Neuronal stem cell (in vitro differentiated cells): ENCODE data around the gene COG5.

Source experiments
- DNase-seq: peaks from one replicate; pipeline ENCODE4 v3.0.0-alpha.2; 2013; ENCODE audit warnings: low spot score
- H2AFZ ChIP-seq: one replicate; pipeline ENCODE4 v1.6.1; 2013; ENCODE audit warnings: mild to moderate bottlenecking, low read length, inconsistent platforms
- H2AK5ac ChIP-seq: 2 replicates; pipeline ENCODE4 v1.6.1; 2013; ENCODE audit warnings: low read depth, mild to moderate bottlenecking, inconsistent platforms, low read length, moderate library complexity, mixed read lengths
- H2BK120ac ChIP-seq: 2 replicates; pipeline ENCODE4 v1.6.1; 2013; ENCODE audit warnings: low read depth, mild to moderate bottlenecking, inconsistent platforms, low read length, moderate library complexity, mixed read lengths
- H2BK12ac ChIP-seq: one replicate; pipeline ENCODE4 v1.6.1; 2013; ENCODE audit warnings: low read length, inconsistent platforms
- H2BK15ac ChIP-seq: 2 replicates; pipeline ENCODE4 v1.6.1; 2013; ENCODE audit warnings: mild to moderate bottlenecking, low read length, inconsistent platforms, mixed read lengths
- H2BK5ac ChIP-seq: one replicate; pipeline ENCODE4 v1.6.1; 2013; ENCODE audit warnings: inconsistent platforms, mild to moderate bottlenecking, low read length, moderate library complexity
- H3K14ac ChIP-seq: one replicate; pipeline ENCODE4 v1.6.1; 2013; ENCODE audit warnings: low read length, inconsistent platforms
- H3K18ac ChIP-seq: 2 replicates; pipeline ENCODE4 v1.6.1; 2013; ENCODE audit warnings: low read length, inconsistent platforms
- H3K23ac ChIP-seq: 2 replicates; pipeline ENCODE4 v1.6.1; 2013; ENCODE audit warnings: low read depth, mild to moderate bottlenecking, mixed read lengths, low read length, inconsistent platforms; ENCODE audit not compliant: poor library complexity
- H3K27ac ChIP-seq: replicated peaks from 3 replicates; pipeline ENCODE4 v1.5.1; 2013; ENCODE audit warnings: low read length, inconsistent platforms
- H3K27me3 ChIP-seq, 3 experiments: 2 replicates each; pipeline ENCODE4 v1.6.1; 2013; ENCODE audit warnings: low read length in 3 of 3, mild to moderate bottlenecking in 2 of 3, inconsistent platforms in 1 of 3, low read depth in 1 of 3, mixed read lengths in 1 of 3, moderate library complexity in 1 of 3; ENCODE audit not compliant: control insufficient read depth in 3 of 3, insufficient read depth in 3 of 3
- H3K36me3 ChIP-seq, 2 donors: replicated peaks in 1 of 2; 2 replicates each; pipeline ENCODE4 v1.6.1; 2013; ENCODE audit warnings: low read length in 2 of 2; ENCODE audit not compliant: control insufficient read depth in 2 of 2, insufficient read depth in 2 of 2
- H3K4ac ChIP-seq: 2 replicates; pipeline ENCODE4 v1.6.1; 2013; ENCODE audit warnings: inconsistent platforms, mild to moderate bottlenecking, low read length, moderate library complexity
- H3K4me1 ChIP-seq, 2 donors: 1 replicate in 1 of 2; 2 replicates in 1 of 2; pipeline ENCODE4 v1.6.1; 2013; ENCODE audit warnings: low read length in 2 of 2, low read depth in 1 of 2; ENCODE audit not compliant: control insufficient read depth in 2 of 2, insufficient read depth in 1 of 2
- H3K4me2 ChIP-seq: one replicate; pipeline ENCODE4 v1.6.1; 2013; ENCODE audit warnings: mild to moderate bottlenecking, low read length, inconsistent platforms; ENCODE audit not compliant: insufficient read depth, poor library complexity, severe bottlenecking
- H3K4me3 ChIP-seq, 2 donors: 2 replicates each; pipeline ENCODE4 v1.5.1; 2013; ENCODE audit warnings: low read length in 2 of 2, mild to moderate bottlenecking in 2 of 2, inconsistent platforms in 1 of 2, moderate library complexity in 1 of 2
- H3K79me1 ChIP-seq: one replicate; pipeline ENCODE4 v1.6.1; 2013; ENCODE audit warnings: low read depth, mild to moderate bottlenecking, inconsistent platforms, low read length, moderate library complexity
- H3K9ac ChIP-seq: one replicate; pipeline ENCODE4 v1.6.1; 2013; ENCODE audit warnings: mild to moderate bottlenecking, low read depth, low read length, inconsistent platforms; ENCODE audit not compliant: poor library complexity
- H3K9me3 ChIP-seq, 2 donors: replicated peaks in 1 of 2; 2 replicates each; pipeline versions ENCODE3 to v1.6.1; 2013; ENCODE audit warnings: low read length in 2 of 2, mild to moderate bottlenecking in 2 of 2, inconsistent platforms in 1 of 2, low read depth in 1 of 2, mixed read lengths in 1 of 2, moderate library complexity in 1 of 2; ENCODE audit not compliant: control insufficient read depth in 2 of 2, insufficient read depth in 1 of 2
- H4K8ac ChIP-seq: one replicate; pipeline ENCODE4 v1.6.1; 2013; ENCODE audit warnings: low read depth, mild to moderate bottlenecking, inconsistent platforms, low read length, moderate library complexity
- H4K91ac ChIP-seq: one replicate; pipeline ENCODE4 v1.6.1; 2013; ENCODE audit warnings: low read length, low read depth, mild to moderate bottlenecking, inconsistent platforms; ENCODE audit not compliant: poor library complexity
- WGBS, 2 donors: extraction: QIAGEN DNeasy Blood & Tissue Kit; methylation state at CpG; one replicate each; pipeline ENCODE4 v1.1.7; 2013; ENCODE audit warnings: missing lambda C conversion rate in 2 of 2, mixed read lengths in 1 of 2; ENCODE audit not compliant: insufficient read length in 2 of 2, insufficient replicate concordance in 1 of 2; ENCODE audit errors: extremely low coverage in 2 of 2; 5-methylcytosine and 5-hydroxymethylcytosine counted together

COG5 gene

DNA sequence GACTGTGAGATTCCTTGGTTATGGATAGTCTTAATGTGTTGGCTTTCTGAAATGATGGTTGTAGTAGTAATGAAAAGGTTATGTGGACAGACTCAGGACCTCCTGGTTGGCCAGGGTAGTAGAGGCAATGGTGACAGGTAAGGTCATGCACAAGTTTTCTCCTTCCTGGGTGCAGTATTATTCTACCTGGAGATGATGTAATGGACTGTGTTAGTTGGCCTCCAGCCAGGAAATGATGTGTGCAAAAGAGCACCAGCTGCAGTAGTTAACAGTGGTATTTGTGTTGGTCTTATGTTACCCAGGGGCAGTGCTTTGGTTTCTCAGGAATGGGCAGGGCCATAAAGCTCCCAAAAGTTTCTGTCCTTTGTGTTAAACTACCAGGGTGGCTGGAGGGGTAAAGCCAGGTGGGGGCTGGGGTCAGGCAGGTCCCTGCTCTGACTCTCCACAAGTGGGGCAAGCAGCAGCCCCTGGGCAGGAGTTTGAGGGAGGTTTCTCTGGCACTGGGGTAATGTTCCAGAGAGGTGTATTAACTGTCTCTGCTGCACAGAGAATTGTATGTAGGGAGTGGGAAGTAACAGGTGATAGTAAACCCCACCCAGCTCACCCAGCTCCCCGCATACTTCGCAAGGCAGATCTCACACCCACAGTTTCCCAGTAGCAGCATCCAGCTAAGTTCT lies 57.6 kb downstream of the COG5 start:
- Histone ChIP-seq H3K36me3 (peaks cover 0 to 3% of the 10 kb centered on the region in 2 donors), H2BK12ac (no peak overlapping the region), H2BK15ac (no peak overlapping the region), H3K4me3 (no peak overlapping the region), H2BK120ac (no peak overlapping the region), H4K8ac (no peak overlapping the region), H3K4ac (no peak overlapping the region), H2AK5ac (no peak overlapping the region), H3K9ac (no peak overlapping the region), H3K27me3 (no peaks in the 10 kb centered on the region), H3K79me1 (peaks cover 2% of the 10 kb centered on the region), H3K27ac (no peak overlapping the region), H3K4me2 (no peak overlapping the region), H2BK5ac (no peak overlapping the region), H2AFZ (no peak overlapping the region), H3K4me1 (no peaks in the 10 kb centered on the region), H3K14ac (no peak overlapping the region), H3K18ac (no peak overlapping the region), H3K9me3 (peaks cover 0 to 14% of the 10 kb centered on the region in 2 donors), H4K91ac (no peak overlapping the region), H3K23ac (no peak overlapping the region)
- WGBS, 2 donors, result no CpG with 5 or more reads among the region's 2 CpGs
- no peak for DNase-seq

DNA sequence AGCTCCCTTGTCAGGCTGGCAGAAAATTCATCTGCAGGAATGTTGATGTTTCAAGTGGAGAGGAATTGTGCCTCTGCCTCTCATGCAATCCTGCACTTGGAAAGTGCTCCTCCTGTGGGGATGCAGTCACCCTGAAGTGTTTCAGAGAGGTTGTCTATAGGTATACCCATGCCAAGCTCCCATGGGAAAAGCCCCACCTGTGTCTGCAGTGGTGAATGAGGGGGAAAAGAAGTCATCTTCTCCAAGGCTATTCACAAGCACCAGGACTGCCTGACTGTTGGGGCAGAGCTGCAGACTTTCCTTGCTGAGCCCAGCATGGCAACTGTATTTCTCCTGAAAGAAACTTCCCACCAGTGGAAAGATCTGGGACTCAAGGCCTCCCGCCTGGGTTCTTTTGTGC lies 58.4 kb downstream of the COG5 start:
- no peak overlapping the region for H2BK5ac ChIP-seq
- H3K4me1 ChIP-seq, result no peaks in the 10 kb centered on the region
- no peak overlapping the region for H2AK5ac ChIP-seq
- H3K4me3 ChIP-seq, result no peak overlapping the region
- no peak overlapping the region for H2BK15ac ChIP-seq
- H3K4me2 ChIP-seq, result no peak overlapping the region
- no CpG with 5 or more reads among the region's 1 CpG for WGBS, 2 donors
- H3K79me1 ChIP-seq, result peaks cover 2% of the 10 kb centered on the region
- no peak overlapping the region for H2BK12ac ChIP-seq
- H3K23ac ChIP-seq, result no peak overlapping the region
- H4K8ac ChIP-seq, result no peak overlapping the region
- H3K9ac ChIP-seq, result no peak overlapping the region
- peaks cover 0 to 3% of the 10 kb centered on the region in 2 donors for H3K36me3 ChIP-seq
- no peak overlapping the region for H3K4ac ChIP-seq
- no peak for DNase-seq
- no peaks in the 10 kb centered on the region for H3K27me3 ChIP-seq
- H3K14ac ChIP-seq, result no peak overlapping the region
- peaks cover 0 to 14% of the 10 kb centered on the region in 2 donors for H3K9me3 ChIP-seq
- no peak overlapping the region for H3K18ac ChIP-seq
- no peak overlapping the region for H4K91ac ChIP-seq
- no peak overlapping the region for H2AFZ ChIP-seq
- no peak overlapping the region for H2BK120ac ChIP-seq
- no peak overlapping the region for H3K27ac ChIP-seq

DNA sequence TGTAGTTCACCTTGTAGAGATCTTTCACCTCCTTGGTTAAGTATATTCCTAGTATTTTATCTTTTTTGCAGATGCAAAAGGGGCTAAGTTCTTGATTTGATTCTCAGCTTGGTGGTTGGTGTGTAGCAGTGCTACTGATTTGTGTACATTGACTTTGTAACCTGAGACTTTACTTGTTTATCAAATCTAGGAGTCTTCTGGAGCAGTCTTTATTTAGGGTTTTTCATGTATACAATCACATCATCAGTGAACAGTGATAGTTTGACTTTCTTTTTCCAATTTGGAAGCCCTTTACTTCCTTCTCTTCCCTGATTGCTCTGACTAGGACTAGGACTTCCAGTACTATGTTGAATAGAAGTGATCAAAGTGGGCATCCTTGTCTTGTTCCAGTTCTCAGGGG lies 60.0 kb downstream of the COG5 start:
- no peak for DNase-seq

DNA sequence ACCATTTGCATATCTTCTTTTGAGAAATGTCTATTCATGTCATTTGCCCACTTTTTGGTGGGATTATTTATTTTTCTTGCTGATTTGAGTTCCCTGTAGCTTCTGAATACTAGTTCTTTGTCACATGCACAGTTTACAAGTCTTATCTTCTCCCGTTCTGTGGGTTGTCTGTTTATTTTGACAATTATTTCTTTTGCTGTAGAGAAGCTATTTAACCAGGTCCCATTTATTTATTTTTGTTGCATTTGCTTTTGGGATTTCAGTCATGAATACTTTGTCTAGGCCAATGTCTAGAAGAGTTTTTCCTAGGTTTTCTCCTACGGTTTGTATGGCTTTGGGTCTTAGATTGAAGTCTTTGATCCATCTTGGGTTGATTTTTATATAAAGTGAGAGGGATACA lies 60.9 kb downstream of the COG5 start:
- no peak overlapping the region for H3K23ac ChIP-seq
- H3K4me2 ChIP-seq, result no peak overlapping the region
- no peak overlapping the region for H2AK5ac ChIP-seq
- peaks cover 0 to 4% of the 10 kb centered on the region in 2 donors for H3K9me3 ChIP-seq
- no peak overlapping the region for H4K8ac ChIP-seq
- H3K4me3 ChIP-seq, result no peak overlapping the region
- H2BK120ac ChIP-seq, result no peak overlapping the region
- peaks cover 1% of the 10 kb centered on the region for H3K79me1 ChIP-seq
- no peak overlapping the region for H3K18ac ChIP-seq
- no peaks in the 10 kb centered on the region for H3K27me3 ChIP-seq
- no peak overlapping the region for H3K27ac ChIP-seq
- H3K9ac ChIP-seq, result no peak overlapping the region
- DNase-seq, result no peak
- H2BK12ac ChIP-seq, result no peak overlapping the region
- no peak overlapping the region for H3K4ac ChIP-seq
- no peak overlapping the region for H2BK5ac ChIP-seq
- H4K91ac ChIP-seq, result no peak overlapping the region
- H3K14ac ChIP-seq, result no peak overlapping the region
- no peaks in the 10 kb centered on the region for H3K4me1 ChIP-seq
- H2AFZ ChIP-seq, result no peak overlapping the region
- no peak overlapping the region for H2BK15ac ChIP-seq
- H3K36me3 ChIP-seq, result peaks cover 0 to 3% of the 10 kb centered on the region in 2 donors
- no CpG with 5 or more reads among the region's 2 CpGs for WGBS, 2 donors

More for the DNA sequence above, 60.0 kb downstream of the COG5 start:
- H3K18ac ChIP-seq, result no peak overlapping the region
- H4K8ac ChIP-seq, result no peak overlapping the region
- no peak overlapping the region for H2AK5ac ChIP-seq
- H3K9me3 ChIP-seq, result peaks cover 0 to 10% of the 10 kb centered on the region in 2 donors
- no peak overlapping the region for H3K9ac ChIP-seq
- no peak overlapping the region for H3K14ac ChIP-seq
- no peak overlapping the region for H3K23ac ChIP-seq
- H2AFZ ChIP-seq, result no peak overlapping the region
- no peak overlapping the region for H4K91ac ChIP-seq
- peaks cover 0 to 3% of the 10 kb centered on the region in 2 donors for H3K36me3 ChIP-seq
- H3K27ac ChIP-seq, result no peak overlapping the region
- H3K4ac ChIP-seq, result no peak overlapping the region
- H3K4me1 ChIP-seq, result no peaks in the 10 kb centered on the region
- no peak overlapping the region for H2BK15ac ChIP-seq
- H3K79me1 ChIP-seq, result peaks cover 2% of the 10 kb centered on the region
- H2BK120ac ChIP-seq, result no peak overlapping the region
- H2BK12ac ChIP-seq, result no peak overlapping the region
- H3K27me3 ChIP-seq, result no peaks in the 10 kb centered on the region
- H3K4me3 ChIP-seq, result no peak overlapping the region
- H2BK5ac ChIP-seq, result no peak overlapping the region
- no peak overlapping the region for H3K4me2 ChIP-seq
